ENCODE measurements around the gene DNMBP. TPM values are rescaled to one million over a fixed set of nuclear protein-coding genes. Genes with fewer than 3 reads are reported as not detected.

DNMBP gene
- total and polyA plus RNA-seq, 2 of the 8 experiments (the other 6 are each of a cell fraction or from before 2014, with no cell fraction given), result 19.1 to 26.4 TPM

GRCh38 chr10:99834410-99834809 is 175.3 kb downstream of the DNMBP start (continued):
- TF ChIP-seq USF2 (IDR thresholded peaks at IDR 0.05; ENCODE audit: low read length), result no peak
- no peak for TF ChIP-seq GTF2F1 (IDR thresholded peaks at IDR 0.05; ENCODE audit: borderline replicate concordance, low read depth, low read length)
- no peak for TF ChIP-seq E2F6 (IDR thresholded peaks at IDR 0.05)
- TF ChIP-seq ATF3 (IDR thresholded peaks at IDR 0.05; ENCODE audit: insufficient read depth, low read depth, low read length), result no peak
- no peak for TF ChIP-seq TCF12 (IDR thresholded peaks at IDR 0.05; ENCODE audit: low read depth, low read length)
- TF ChIP-seq RXRA (IDR thresholded peaks at IDR 0.05; ENCODE audit: insufficient read depth, low read depth, low read length), result no peak
- no peak for TF ChIP-seq KDM4A (IDR thresholded peaks at IDR 0.05; ENCODE audit: low read depth, low read length, severe bottlenecking)

Data from H1 (cell line).